ENCODE results near the gene PCBP1.
A peak's percentile ranks its signal among the peaks of the same experiment; 100 is the strongest.

Gene PCBP1

GRCh38 chr2:70044290-70045040 is 42.8 kb upstream of the PCBP1 start:
- Histone ChIP-seq H3K4me1 (ENCODE audit: control insufficient read depth in 1 of 2, insufficient read depth in 1 of 2, low read depth in 1 of 2, low read length in 1 of 2) (peaks cover 99 to 100% of the 10 kb centered on the region in 2 experiments), H3K36me3 (no peaks in the 10 kb centered on the region), H3K27me3 (no peaks in the 10 kb centered on the region), H3K4me3 (ENCODE audit: low read depth in 1 of 2, low read length in 1 of 2) (peak overlapping the region; percentile 14 to 22), H3K27ac (peak overlapping the region; percentile 99), H3K9me3 (no peaks in the 10 kb centered on the region)
- TF ChIP-seq, protein P1, sequence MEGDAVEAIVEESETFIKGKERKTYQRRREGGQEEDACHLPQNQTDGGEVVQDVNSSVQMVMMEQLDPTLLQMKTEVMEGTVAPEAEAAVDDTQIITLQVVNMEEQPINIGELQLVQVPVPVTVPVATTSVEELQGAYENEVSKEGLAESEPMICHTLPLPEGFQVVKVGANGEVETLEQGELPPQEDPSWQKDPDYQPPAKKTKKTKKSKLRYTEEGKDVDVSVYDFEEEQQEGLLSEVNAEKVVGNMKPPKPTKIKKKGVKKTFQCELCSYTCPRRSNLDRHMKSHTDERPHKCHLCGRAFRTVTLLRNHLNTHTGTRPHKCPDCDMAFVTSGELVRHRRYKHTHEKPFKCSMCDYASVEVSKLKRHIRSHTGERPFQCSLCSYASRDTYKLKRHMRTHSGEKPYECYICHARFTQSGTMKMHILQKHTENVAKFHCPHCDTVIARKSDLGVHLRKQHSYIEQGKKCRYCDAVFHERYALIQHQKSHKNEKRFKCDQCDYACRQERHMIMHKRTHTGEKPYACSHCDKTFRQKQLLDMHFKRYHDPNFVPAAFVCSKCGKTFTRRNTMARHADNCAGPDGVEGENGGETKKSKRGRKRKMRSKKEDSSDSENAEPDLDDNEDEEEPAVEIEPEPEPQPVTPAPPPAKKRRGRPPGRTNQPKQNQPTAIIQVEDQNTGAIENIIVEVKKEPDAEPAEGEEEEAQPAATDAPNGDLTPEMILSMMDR (IDR thresholded peaks at IDR 0.05): no peak

GRCh38 chr2:70045405-70045804 is 41.9 kb upstream of the PCBP1 start:
- TF ChIP-seq, protein P1 (IDR thresholded peaks at IDR 0.05): no peak

GRCh38 chr2:70045932-70046331 is 41.3 kb upstream of the PCBP1 start:
- TF ChIP-seq, protein P1 (IDR thresholded peaks at IDR 0.05): peak; percentile 12
- H3K4me1 ChIP-seq (ENCODE audit: control insufficient read depth in 1 of 2, insufficient read depth in 1 of 2, low read depth in 1 of 2, low read length in 1 of 2): peaks cover 94 to 98% of the 10 kb centered on the region in 2 experiments
- peak overlapping the region; percentile 99 for H3K27ac ChIP-seq

More at GRCh38 chr2:70045405-70045804, 41.9 kb upstream of the PCBP1 start:
- peak overlapping the region; percentile 15 to 35 for H3K4me3 ChIP-seq (ENCODE audit: low read depth in 1 of 2, low read length in 1 of 2)
- no peaks in the 10 kb centered on the region for H3K36me3 ChIP-seq
- H3K9me3 ChIP-seq: no peaks in the 10 kb centered on the region
- no peaks in the 10 kb centered on the region for H3K27me3 ChIP-seq
- peaks cover 99% of the 10 kb centered on the region in 2 experiments for H3K4me1 ChIP-seq (ENCODE audit: control insufficient read depth in 1 of 2, insufficient read depth in 1 of 2, low read depth in 1 of 2, low read length in 1 of 2)
- H3K27ac ChIP-seq: peak overlapping the region; percentile 99

GRCh38 chr2:70046534-70046933 is 40.7 kb upstream of the PCBP1 start:
- Histone ChIP-seq H3K27ac (peak overlapping the region; percentile 99), H3K4me3 (ENCODE audit: low read depth in 1 of 2, low read length in 1 of 2) (peak overlapping the region; percentile 15 to 35), H3K9me3 (no peaks in the 10 kb centered on the region), H3K27me3 (no peaks in the 10 kb centered on the region), H3K4me1 (ENCODE audit: control insufficient read depth in 1 of 2, insufficient read depth in 1 of 2, low read depth in 1 of 2, low read length in 1 of 2) (peaks cover 94% of the 10 kb centered on the region in 2 experiments), H3K36me3 (no peaks in the 10 kb centered on the region)
- TF ChIP-seq, protein P1 (IDR thresholded peaks at IDR 0.05): peak; percentile 50

More at GRCh38 chr2:70045932-70046331, 41.3 kb upstream of the PCBP1 start:
- Histone ChIP-seq H3K36me3 (no peaks in the 10 kb centered on the region), H3K27me3 (no peaks in the 10 kb centered on the region), H3K4me3 (ENCODE audit: low read depth in 1 of 2, low read length in 1 of 2) (peak overlapping the region; percentile 15 to 35), H3K9me3 (no peaks in the 10 kb centered on the region)

DNA sequence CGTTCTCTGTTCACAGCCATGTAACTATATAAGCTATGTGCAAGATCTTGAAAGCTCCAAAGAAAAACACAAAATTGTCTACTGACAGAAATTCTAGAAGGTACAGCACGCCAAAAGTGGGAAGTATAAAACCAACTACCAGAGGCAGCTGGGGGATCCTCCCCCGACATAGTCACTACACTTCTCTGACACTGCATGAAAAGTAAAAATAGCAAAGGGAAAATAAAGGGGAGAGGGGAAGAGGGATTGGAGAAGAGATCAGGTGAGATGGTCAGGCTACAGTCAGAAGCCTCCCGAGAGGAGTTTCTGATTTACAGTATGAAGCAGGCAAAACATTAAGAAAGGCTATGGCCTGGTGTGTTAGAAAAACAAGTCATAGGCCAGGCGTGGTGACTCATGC is 39.8 kb upstream of the PCBP1 start:
- H3K27me3 ChIP-seq: no peaks in the 10 kb centered on the region
- no peaks in the 10 kb centered on the region for H3K9me3 ChIP-seq
- H3K4me1 ChIP-seq (ENCODE audit: control insufficient read depth in 1 of 2, insufficient read depth in 1 of 2, low read depth in 1 of 2, low read length in 1 of 2): peaks cover 85 to 87% of the 10 kb centered on the region in 2 experiments
- TF ChIP-seq, protein P1 (IDR thresholded peaks at IDR 0.05): no peak
- H3K36me3 ChIP-seq: no peaks in the 10 kb centered on the region
- peak overlapping the region; percentile 1 to 35 for H3K4me3 ChIP-seq (ENCODE audit: low read depth in 1 of 2, low read length in 1 of 2)
- peak overlapping the region; percentile 99 for H3K27ac ChIP-seq

All from neutrophil (primary cell).